Endothelial cell of umbilical vein (primary cell): ENCODE data around the gene PSME4. TPM values are rescaled to one million over a fixed set of nuclear protein-coding genes. Genes with fewer than 3 reads are reported as not detected.

Experiments used
- BruUV-seq: library from RNA; stranded (reverse); fragments of 400-500 nt; replicated peaks from 2 replicates; lab custom pipeline; 2021; lab: Mats Ljungman, UMichigan
- CTCF ChIA-PET: fragments of 300-600, 350-600 bp; sonication (Branson Sonifier 250); formaldehyde crosslinking; loops from one replicate; lab custom pipeline; 2021; ENCODE audit warnings: antibody characterized with exemption, inconsistent platforms; lab: Charles Lee
- POLR2A ChIA-PET: fragments of 300-600, 350-600 bp; sonication (Branson Sonifier 250); formaldehyde crosslinking; loops from one replicate; lab custom pipeline; 2021; ENCODE audit warnings: antibody characterized with exemption, inconsistent platforms; lab: Charles Lee
- DNase-seq: peaks from one replicate; pipeline ENCODE4 v3.0.0-alpha.2; 2011; ENCODE audit warnings: low read depth, low spot score
- FAIRE-seq: peaks from 2 replicates; lab custom pipeline; 2011; peaks lifted over from hg19 to GRCh38; lab: Jason Lieb, UNC
- H2AFZ ChIP-seq: 2 replicates; pipeline ENCODE4 v1.6.0; 2012; ENCODE audit warnings: low read depth, low read length, control low read depth, inconsistent platforms
- H3K27ac ChIP-seq: 2 replicates; pipeline ENCODE4 v1.5.1; 2011; ENCODE audit warnings: low read depth, mild to moderate bottlenecking, control low read depth, low read length, moderate library complexity; ENCODE audit not compliant: insufficient read depth
- H3K27me3 ChIP-seq, 2 experiments: 2 replicates each; pipeline versions ENCODE4 v1.6.0 to v1.6.1; 2011; ENCODE audit warnings: low read length in 2 of 2, mixed read lengths in 1 of 2; ENCODE audit not compliant: control insufficient read depth in 2 of 2, insufficient read depth in 2 of 2
- H3K36me3 ChIP-seq, 2 experiments: 2 replicates in 1 of 2; 3 replicates in 1 of 2; pipeline ENCODE4 v1.5.1; 2011; ENCODE audit warnings: low read length in 2 of 2, mild to moderate bottlenecking in 1 of 2, moderate library complexity in 1 of 2; ENCODE audit not compliant: control insufficient read depth in 2 of 2, insufficient read depth in 2 of 2; ENCODE audit errors: extremely low read depth in 1 of 2
- H3K4me1 ChIP-seq: 3 replicates; pipeline ENCODE4 v1.5.1; 2011; ENCODE audit warnings: mild to moderate bottlenecking, low read length; ENCODE audit not compliant: control insufficient read depth, insufficient read depth; ENCODE audit errors: extremely low read depth
- H3K4me2 ChIP-seq: 2 replicates; pipeline ENCODE4 v1.6.1; 2011; ENCODE audit warnings: low read length, control low read depth, mixed read lengths; ENCODE audit not compliant: insufficient read depth
- H3K4me3 ChIP-seq, 3 experiments: fragments of 200-600 bp in 1 of 3; sonication (generic), shearing (Covaris generic) in 1 of 3; replicated peaks in 1 of 3; 2 replicates each; pipeline ENCODE4 v1.5.1; 2011 to 2016; ENCODE audit warnings: control low read depth in 3 of 3, low read length in 3 of 3, mild to moderate bottlenecking in 2 of 3, inconsistent platforms in 1 of 3, low read depth in 1 of 3, moderate library complexity in 1 of 3; ENCODE audit not compliant: insufficient read depth in 1 of 3
- H3K79me2 ChIP-seq: 2 replicates; pipeline ENCODE4 v1.6.0; 2012; ENCODE audit warnings: low read length, inconsistent platforms; ENCODE audit not compliant: control insufficient read depth, insufficient read depth
- H3K9ac ChIP-seq: replicated peaks from 2 replicates; pipeline ENCODE3; 2011; ENCODE audit warnings: low read length, control low read depth; ENCODE audit not compliant: insufficient read depth; ENCODE audit errors: extremely low read depth
- H3K9me1 ChIP-seq: replicated peaks from 3 replicates; pipeline ENCODE4 v1.6.0; 2011; ENCODE audit warnings: mild to moderate bottlenecking, low read length; ENCODE audit not compliant: control insufficient read depth, insufficient read depth; ENCODE audit errors: extremely low read depth
- H3K9me3 ChIP-seq: replicated peaks from 2 replicates; pipeline ENCODE4 v1.5.1; 2012; ENCODE audit warnings: low read length, inconsistent platforms; ENCODE audit not compliant: control insufficient read depth, insufficient read depth
- H4K20me1 ChIP-seq: replicated peaks from 2 replicates; pipeline ENCODE3; 2011; ENCODE audit warnings: mild to moderate bottlenecking, low read length; ENCODE audit not compliant: control insufficient read depth, insufficient read depth; ENCODE audit errors: extremely low read depth
- CTCF ChIP-seq, 2 donors: IDR thresholded peaks; 1 replicate in 1 of 2; 2 replicates in 1 of 2; pipeline ENCODE4 v1.5.1; 2011; ENCODE audit warnings: low read length in 2 of 2, mild to moderate bottlenecking in 2 of 2, moderate library complexity in 2 of 2, control low read depth in 1 of 2, inconsistent platforms in 1 of 2, low read depth in 1 of 2; ENCODE audit not compliant: insufficient read depth in 1 of 2; ENCODE audit errors: extremely low read depth in 1 of 2
- EZH2 ChIP-seq: IDR thresholded peaks from 2 replicates; pipeline ENCODE4 v1.6.1; 2012; ENCODE audit warnings: borderline replicate concordance, low read depth, mild to moderate bottlenecking, moderate library complexity, low read length, inconsistent platforms; ENCODE audit not compliant: severe bottlenecking
- FOS ChIP-seq: IDR thresholded peaks from 2 replicates; pipeline ENCODE4 v1.6.1; 2011; ENCODE audit warnings: mild to moderate bottlenecking, low read length, moderate library complexity, borderline replicate concordance; ENCODE audit not compliant: insufficient read depth
- GATA2 ChIP-seq: IDR thresholded peaks from 2 replicates; pipeline ENCODE4 v1.7.0; 2011; ENCODE audit warnings: low read depth, mild to moderate bottlenecking, moderate library complexity, mixed read lengths, low read length; ENCODE audit not compliant: insufficient read length, insufficient read depth
- JUN ChIP-seq: IDR thresholded peaks from 2 replicates; pipeline ENCODE4 v1.6.1; 2011; ENCODE audit warnings: borderline replicate concordance, low read depth; ENCODE audit not compliant: insufficient read length, insufficient read depth
- MAX ChIP-seq: IDR thresholded peaks from 2 replicates; pipeline ENCODE4 v1.6.1; 2011; ENCODE audit not compliant: insufficient read depth, insufficient read length
- MYC ChIP-seq: IDR thresholded peaks from one replicate; pipeline ENCODE4 v1.6.1; 2011; ENCODE audit warnings: mild to moderate bottlenecking, low read depth, low read length
- POLR2A ChIP-seq: IDR thresholded peaks from 2 replicates; pipeline ENCODE4 v1.6.1; 2012; ENCODE audit warnings: low read depth, mild to moderate bottlenecking, control low read depth, low read length
- POLR2AphosphoS5 ChIP-seq: IDR thresholded peaks from 2 replicates; pipeline ENCODE4 v1.6.1; 2012; ENCODE audit warnings: low read depth, mild to moderate bottlenecking, control low read depth, low read length, moderate library complexity; ENCODE audit not compliant: insufficient read depth
- dilution Hi-C: fragments of 300-500 bp; cut with MboI; formaldehyde crosslinking; loops from one replicate; pipeline ENCODE4 v1.15.0; 2019; ENCODE audit warnings: low sequenced_read_pairs; ENCODE audit not compliant: extremely low pct_ligation_motif_present
- intact Hi-C: fragments of 100-400 bp; cut with micrococcal nuclease; formaldehyde crosslinking; loops from one replicate; pipeline ENCODE4 v1.10.0; 2022
- polyA plus RNA-seq, 4 experiments: library from polyadenylated mRNA; depleted of rRNA in 3 of 4; stranded (reverse) in 3 of 4; unstranded in 1 of 4; fragments of >200 nt; gene quantifications; 2 replicates each; pipeline versions ENCODE4 v1.2.1 to v1.2.3, GENCODE V29; 2011 to 2012; ENCODE audit warnings: missing spikeins in 1 of 4
- total RNA-seq: library from RNA; stranded (reverse); gene quantifications from 2 replicates; pipeline ENCODE4 v1.2.3, GENCODE V29; 2021

The PSME4 gene
- total and polyA plus RNA-seq, 2 donors (not counting 3 experiments of a cell fraction or from before 2014, with no cell fraction given) = 24.7 to 82.6 TPM

- Histone ChIP-seq H3K27me3 (no peaks in the 10 kb centered on the region), H3K27ac (no peak overlapping the region), H3K9ac (no peak overlapping the region), H3K4me2 (no peak overlapping the region), H3K9me1 (no peaks in the 10 kb centered on the region), H3K4me1 (no peaks in the 10 kb centered on the region), H3K79me2 (no peaks in the 10 kb centered on the region), H3K36me3 (no peaks in the 10 kb centered on the region), H3K9me3 (no peaks in the 10 kb centered on the region), H3K4me3 (no peak overlapping the region), H4K20me1 (no peaks in the 10 kb centered on the region), H2AFZ (no peak overlapping the region)
- POLR2A ChIA-PET = no interaction called here
- no peak for TF ChIP-seq MAX
- dilution Hi-C loops (no loop called here), intact Hi-C loops (no loop called here)
- no TSS peak for BruUV-seq
- FAIRE-seq (no peak), DNase-seq (peak; percentile 20)
- CTCF ChIA-PET = interaction anchor here (0.8 kb wide), 1 partner anchor 10 kb away, joined by 3 read pairs; no protein-coding TSS in a partner anchor
Observed at GRCh38 chr2:54009549-54009948, 38.8 kb upstream of the PSME4 start.

GRCh38 chr2:54008439-54008838 is 37.6 kb upstream of the PSME4 start:
- no peaks in the 10 kb centered on the region for H3K9me1 ChIP-seq
- intact Hi-C loops (no loop called here), dilution Hi-C loops (no loop called here)
- H3K27ac ChIP-seq = no peak overlapping the region
- H3K9ac ChIP-seq = no peak overlapping the region
- H3K9me3 ChIP-seq = no peaks in the 10 kb centered on the region
- no peaks in the 10 kb centered on the region for H3K79me2 ChIP-seq
- ChIA-PET POLR2A (no interaction called here), CTCF (no interaction called here)
- H3K4me1 ChIP-seq = no peaks in the 10 kb centered on the region
- no peak overlapping the region for H2AFZ ChIP-seq
- BruUV-seq = no TSS peak
- TF ChIP-seq MYC = no peak
- TF ChIP-seq FOS = no peak
- TF ChIP-seq EZH2 = no peak
- no peak for TF ChIP-seq POLR2AphosphoS5
- no peak for TF ChIP-seq CTCF (IDR thresholded peaks at IDR 0.05; ENCODE audit: extremely low read depth in 1 of 2, insufficient read depth in 1 of 2, low read depth in 1 of 2, low read length in 2 of 2)
- no peak for TF ChIP-seq MAX
- TF ChIP-seq POLR2A = no peak
- no peak for TF ChIP-seq JUN
- TF ChIP-seq GATA2 = no peak
- no peaks in the 10 kb centered on the region for H3K27me3 ChIP-seq
- FAIRE-seq (no peak), DNase-seq (no peak)
- no peaks in the 10 kb centered on the region for H4K20me1 ChIP-seq
- H3K36me3 ChIP-seq = no peaks in the 10 kb centered on the region
- H3K4me3 ChIP-seq = no peak overlapping the region
- H3K4me2 ChIP-seq = no peak overlapping the region
